ENCODE data around the gene TUBA3C. TPM values are rescaled to one million over a fixed set of nuclear protein-coding genes. Genes with fewer than 3 reads are reported as not detected.

TUBA3C gene
- total RNA-seq, 1 experiment from 2014 or later, result not detected

- Mint-ChIP-seq H3K27ac (no peak overlapping the region), H3K4me1 (no peaks in the 10 kb centered on the region), H3K4me3 (no peak overlapping the region), H3K27me3 (ENCODE audit: low read depth) (peaks cover 6% of the 10 kb centered on the region), H3K36me3 (ENCODE audit: insufficient read depth in 1 of 3, low read depth in 3 of 3) (peaks cover 8 to 37% (median 23%) of the 10 kb centered on the region in 3 experiments), H3K9me3 (peaks cover 90 to 98% of the 10 kb centered on the region in 2 experiments)
- Histone ChIP-seq H3K23ac (ENCODE audit: insufficient read length, low read depth, low read length) (no peak overlapping the region), H4K91ac (ENCODE audit: insufficient read length, low read depth, low read length) (no peak overlapping the region), H3K79me2 (ENCODE audit: insufficient read depth, low read length) (no peaks in the 10 kb centered on the region), H2BK15ac (ENCODE audit: low read depth, low read length) (no peak overlapping the region), H2AK5ac (ENCODE audit: insufficient read length, low read length) (no peak overlapping the region), H3K79me1 (ENCODE audit: insufficient read depth, low read depth, low read length, poor library complexity, severe bottlenecking) (no peaks in the 10 kb centered on the region), H2BK12ac (ENCODE audit: insufficient read length, low read depth, low read length) (no peak overlapping the region), H3K4ac (ENCODE audit: low read depth, low read length) (no peak overlapping the region), H2AFZ (ENCODE audit: low read length) (no peak overlapping the region), H3K56ac (ENCODE audit: insufficient read length, low read depth, low read length) (no peak overlapping the region), H2BK5ac (ENCODE audit: insufficient read length, low read length) (no peak overlapping the region), H4K8ac (replicated peaks; ENCODE audit: insufficient read length, low read depth, low read length) (no peak overlapping the region), H4K20me1 (ENCODE audit: control insufficient read depth, insufficient read depth, insufficient read length) (no peaks in the 10 kb centered on the region), H3K18ac (ENCODE audit: insufficient read length, low read depth, low read length) (no peak overlapping the region), H2BK120ac (ENCODE audit: low read depth, low read length, poor library complexity, severe bottlenecking) (no peak overlapping the region), H3K4me1 (ENCODE audit: insufficient read depth, low read length) (no peaks in the 10 kb centered on the region), H3K9me3 (ENCODE audit: control insufficient read depth, low read depth, low read length) (peaks cover 99% of the 10 kb centered on the region), H2BK20ac (ENCODE audit: low read depth, low read length, poor library complexity, severe bottlenecking) (no peak overlapping the region), H3K9ac (ENCODE audit: extremely low read depth, insufficient read length, low read length) (no peak overlapping the region), H3K27ac (ENCODE audit: insufficient read length, low read depth, low read length) (no peak overlapping the region), H3K14ac (ENCODE audit: insufficient read depth, low read length) (no peak overlapping the region), H3T11ph (ENCODE audit: low read length) (no peak overlapping the region), H3K23me2 (ENCODE audit: insufficient read length, low read depth, low read length, poor library complexity, severe bottlenecking) (no peaks in the 10 kb centered on the region), H3K27me3 (ENCODE audit: insufficient read depth, low read length) (no peaks in the 10 kb centered on the region), H4K5ac (ENCODE audit: insufficient read length, low read depth, low read length) (no peak overlapping the region), H3K4me2 (ENCODE audit: insufficient read depth, insufficient read length, low read length) (no peak overlapping the region)
- DNase-seq, result no peak
- no peak for TF ChIP-seq CTCF (conservative IDR thresholded peaks at IDR 0.05)
- no CpG with 5 or more reads among the region's 6 CpGs for WGBS (ENCODE audit: extremely low coverage, insufficient read length, low lambda C conversion rate)
Measured at GRCh38 chr13:19158006-19158405, 23.6 kb downstream of the TUBA3C start.
